GM12875 (cell line): ENCODE data around the gene PEMT.

Experiments used
- H3K4me3 ChIP-seq: one replicate; pipeline ENCODE4 v1.5.1; 2011; ENCODE audit warnings: low read depth, low read length, control low read depth
- TF ChIP-seq, protein P1 (sequence below): IDR thresholded peaks from 2 replicates; pipeline ENCODE4 v1.5.1; 2011; ENCODE audit warnings: low read depth, mild to moderate bottlenecking, control low read depth, inconsistent platforms, low read length, moderate library complexity, borderline replicate concordance; ENCODE audit not compliant: insufficient read depth

Gene PEMT

DNA sequence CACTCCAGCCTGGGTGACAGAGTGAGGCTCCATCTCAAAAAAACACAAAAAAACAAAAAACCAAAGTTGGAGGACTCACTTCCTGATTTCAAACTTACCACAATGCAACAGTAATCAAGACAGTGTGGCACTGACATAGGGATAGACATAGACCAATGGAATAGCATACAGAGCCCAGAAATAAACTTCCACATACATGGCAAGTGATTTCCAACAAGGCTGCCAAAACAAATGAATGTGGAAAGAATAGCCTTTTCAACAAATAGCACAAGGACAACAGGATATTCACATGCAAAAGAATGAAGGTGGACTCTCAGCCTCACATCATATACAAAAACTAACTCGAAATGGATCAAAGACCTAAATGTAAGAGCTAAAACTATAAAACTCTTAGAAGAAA lies 58.5 kb downstream of the PEMT start:
- TF ChIP-seq, protein P1, sequence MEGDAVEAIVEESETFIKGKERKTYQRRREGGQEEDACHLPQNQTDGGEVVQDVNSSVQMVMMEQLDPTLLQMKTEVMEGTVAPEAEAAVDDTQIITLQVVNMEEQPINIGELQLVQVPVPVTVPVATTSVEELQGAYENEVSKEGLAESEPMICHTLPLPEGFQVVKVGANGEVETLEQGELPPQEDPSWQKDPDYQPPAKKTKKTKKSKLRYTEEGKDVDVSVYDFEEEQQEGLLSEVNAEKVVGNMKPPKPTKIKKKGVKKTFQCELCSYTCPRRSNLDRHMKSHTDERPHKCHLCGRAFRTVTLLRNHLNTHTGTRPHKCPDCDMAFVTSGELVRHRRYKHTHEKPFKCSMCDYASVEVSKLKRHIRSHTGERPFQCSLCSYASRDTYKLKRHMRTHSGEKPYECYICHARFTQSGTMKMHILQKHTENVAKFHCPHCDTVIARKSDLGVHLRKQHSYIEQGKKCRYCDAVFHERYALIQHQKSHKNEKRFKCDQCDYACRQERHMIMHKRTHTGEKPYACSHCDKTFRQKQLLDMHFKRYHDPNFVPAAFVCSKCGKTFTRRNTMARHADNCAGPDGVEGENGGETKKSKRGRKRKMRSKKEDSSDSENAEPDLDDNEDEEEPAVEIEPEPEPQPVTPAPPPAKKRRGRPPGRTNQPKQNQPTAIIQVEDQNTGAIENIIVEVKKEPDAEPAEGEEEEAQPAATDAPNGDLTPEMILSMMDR: no peak
- no peak overlapping the region for H3K4me3 ChIP-seq

DNA sequence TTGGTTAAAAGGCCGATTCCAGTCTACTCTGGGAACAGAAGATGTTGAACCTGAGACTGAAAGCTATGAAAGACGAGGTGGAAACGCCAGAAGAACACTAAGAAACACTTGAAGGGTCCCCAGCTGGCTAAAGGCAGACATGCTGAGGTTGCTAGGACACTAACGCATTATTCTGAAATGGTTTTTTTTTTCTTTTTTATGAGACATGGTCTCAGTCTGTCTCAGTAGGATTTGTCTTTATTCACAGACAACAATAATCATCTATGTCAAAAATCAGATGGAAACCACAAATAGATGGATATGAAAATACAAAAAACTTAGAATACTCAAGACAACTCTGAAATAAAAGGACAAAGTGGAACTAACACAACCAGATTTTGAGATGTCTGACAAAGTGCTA lies 60.4 kb downstream of the PEMT start:
- no peak overlapping the region for H3K4me3 ChIP-seq
- TF ChIP-seq, protein P1: no peak

DNA sequence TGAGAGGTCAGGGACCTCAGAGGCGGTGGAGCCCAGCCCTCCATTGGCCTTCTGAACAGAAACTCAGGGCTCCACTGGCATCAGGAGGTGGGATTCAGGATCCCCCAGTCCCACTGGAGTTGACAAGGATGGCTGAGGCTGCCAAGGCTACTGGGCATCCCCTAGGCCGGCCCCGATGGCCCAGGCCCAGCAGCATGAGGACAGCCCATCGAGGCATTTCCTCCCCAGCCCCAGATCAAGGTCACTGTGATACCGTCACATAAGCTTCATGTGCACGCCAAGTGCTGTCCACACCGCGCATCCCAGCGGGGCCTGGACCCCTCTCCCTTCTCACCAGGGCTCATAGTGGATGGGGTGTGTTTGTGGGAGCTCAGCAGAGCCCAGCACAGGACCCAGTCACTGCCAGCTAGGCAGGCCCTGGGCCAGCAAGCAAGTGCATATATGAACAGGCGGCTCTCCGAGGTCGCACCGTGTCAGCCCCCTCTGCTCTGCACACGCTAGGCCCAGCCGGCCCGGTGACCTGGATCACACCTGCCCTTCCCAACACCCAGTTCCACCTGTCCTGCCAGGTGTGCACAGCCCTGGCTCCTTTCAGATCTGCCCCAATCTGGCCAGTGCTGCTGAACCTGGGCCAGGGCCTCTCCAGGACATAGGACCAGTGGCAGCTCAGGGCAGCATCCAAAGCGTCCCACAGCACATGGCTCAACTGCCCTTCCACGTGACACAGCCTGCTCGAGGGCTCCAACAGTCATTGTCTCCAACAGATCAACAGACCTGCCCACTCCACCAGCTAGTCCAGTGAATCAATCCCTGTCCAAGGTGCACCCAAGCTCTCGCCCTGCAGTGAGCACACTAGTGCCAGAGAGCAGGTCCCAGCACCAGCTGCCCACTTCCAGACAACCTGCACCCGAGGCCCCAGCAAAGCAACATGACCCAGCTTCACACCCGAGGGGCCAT lies 62.5 kb downstream of the PEMT start:
- TF ChIP-seq, protein P1: no peak
- H3K4me3 ChIP-seq: no peak overlapping the region

DNA sequence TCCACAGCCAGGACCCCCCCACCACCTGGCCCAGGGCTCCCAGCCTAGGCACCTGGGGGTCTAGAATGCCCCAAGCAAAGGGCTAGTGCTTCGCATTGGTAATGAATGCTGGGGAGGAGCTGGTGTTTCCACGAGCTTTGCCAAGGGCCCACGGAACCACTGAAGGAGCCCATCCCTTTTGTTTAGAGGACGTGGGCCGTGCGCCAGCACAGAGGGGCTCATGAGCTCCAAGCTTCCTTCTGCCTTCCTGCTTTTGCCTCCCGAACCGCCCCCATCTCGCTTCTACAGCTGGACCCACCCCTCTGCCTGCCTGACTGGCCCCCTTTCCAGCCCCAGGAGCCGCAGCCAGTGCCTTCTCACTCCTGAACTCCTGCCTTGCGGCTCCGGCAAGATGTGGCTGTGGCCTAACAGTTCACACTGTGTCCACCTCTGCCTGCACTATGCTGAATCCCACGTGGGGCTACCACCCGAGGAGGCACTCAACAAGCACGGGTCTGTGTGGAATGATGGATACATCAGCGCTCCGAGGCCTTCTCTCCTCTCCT lies 63.5 kb downstream of the PEMT start:
- TF ChIP-seq, protein P1: no peak
- no peak overlapping the region for H3K4me3 ChIP-seq

DNA sequence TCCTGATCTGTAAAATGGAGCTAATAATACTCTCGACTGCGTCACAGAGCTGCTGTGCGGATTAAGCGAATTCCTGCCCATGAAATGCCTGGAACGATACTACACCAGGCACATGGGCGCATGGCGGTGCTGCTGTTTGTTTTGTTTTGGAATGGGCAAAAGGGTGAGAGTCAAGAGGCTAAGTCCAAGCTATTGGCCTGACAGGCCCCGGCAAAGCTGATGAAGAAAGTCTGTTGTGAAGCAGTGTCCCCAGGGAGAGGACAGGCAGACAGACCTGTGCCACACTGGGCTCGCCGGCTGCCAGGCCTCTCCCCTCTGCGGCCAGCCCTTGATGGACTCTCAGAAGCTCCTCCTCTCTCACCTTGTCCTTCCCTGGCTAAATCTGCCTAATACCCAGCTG lies 64.0 kb downstream of the PEMT start:
- no peak overlapping the region for H3K4me3 ChIP-seq
- TF ChIP-seq, protein P1: no peak

DNA sequence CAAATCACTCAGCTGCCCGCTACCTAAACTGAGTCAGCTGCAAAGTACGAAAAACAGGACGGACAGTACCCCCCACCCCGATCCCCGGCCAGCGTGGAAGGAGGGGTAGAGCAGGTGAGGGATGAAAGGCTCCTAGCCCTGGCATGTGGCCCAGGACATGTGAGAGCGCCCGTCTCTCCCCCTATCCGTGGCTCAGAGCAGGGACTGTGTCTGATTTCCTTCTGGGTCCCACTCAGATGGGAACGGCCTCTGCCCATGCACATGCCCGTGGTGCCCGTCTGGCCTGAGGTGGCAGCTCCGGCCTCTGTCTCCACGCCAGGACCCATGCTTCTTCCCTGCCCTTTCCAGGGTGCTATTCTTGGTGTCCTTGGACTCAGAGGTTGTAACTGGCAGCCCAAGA lies 65.1 kb downstream of the PEMT start:
- TF ChIP-seq, protein P1: no peak
- no peak overlapping the region for H3K4me3 ChIP-seq

DNA sequence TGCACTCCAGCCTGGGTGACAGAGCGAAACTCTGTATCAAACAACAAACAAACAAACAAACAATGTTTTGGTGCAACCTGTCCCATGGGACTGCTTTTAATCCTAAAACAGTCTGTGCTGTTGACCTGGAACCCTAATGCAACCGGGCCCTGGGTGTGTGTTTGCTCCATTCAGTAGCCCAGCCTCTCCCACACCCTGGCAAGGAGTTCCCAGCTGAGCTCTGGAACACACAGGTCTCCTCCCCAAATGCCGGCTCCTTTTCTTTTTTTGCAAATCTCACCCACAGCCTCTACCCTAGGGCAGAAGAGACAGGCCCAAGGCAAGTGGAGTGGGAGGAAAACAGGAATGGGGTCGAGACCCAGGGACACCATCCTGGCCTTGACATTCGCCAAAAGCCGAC lies 65.6 kb downstream of the PEMT start:
- H3K4me3 ChIP-seq: no peak overlapping the region
- TF ChIP-seq, protein P1: no peak
